ENCODE measurements around the gene TCF7L2.

GRCh38 chr10:113061054-113061430 lies 111.0 kb downstream of the TCF7L2 start:
- no peak for TF ChIP-seq CTCF (conservative IDR thresholded peaks at IDR 0.05; ENCODE audit: low read depth, low read length)
- TF ChIP-seq EZH2 (IDR thresholded peaks at IDR 0.05; ENCODE audit: low read length, unreplicated experiment) = no peak
- no peak for TF ChIP-seq EZH2phosphoT487 (IDR thresholded peaks at IDR 0.05; ENCODE audit: borderline replicate concordance, low read length)

Data from PC-3 (cell line).